ENCODE results near the gene NSRP1.
"Not testable (repeated sequence)": the region's sequence is repeated elsewhere in the genome, so short reads cannot be mapped to it uniquely, and the experiment has no call there.

The NSRP1 gene

DNA sequence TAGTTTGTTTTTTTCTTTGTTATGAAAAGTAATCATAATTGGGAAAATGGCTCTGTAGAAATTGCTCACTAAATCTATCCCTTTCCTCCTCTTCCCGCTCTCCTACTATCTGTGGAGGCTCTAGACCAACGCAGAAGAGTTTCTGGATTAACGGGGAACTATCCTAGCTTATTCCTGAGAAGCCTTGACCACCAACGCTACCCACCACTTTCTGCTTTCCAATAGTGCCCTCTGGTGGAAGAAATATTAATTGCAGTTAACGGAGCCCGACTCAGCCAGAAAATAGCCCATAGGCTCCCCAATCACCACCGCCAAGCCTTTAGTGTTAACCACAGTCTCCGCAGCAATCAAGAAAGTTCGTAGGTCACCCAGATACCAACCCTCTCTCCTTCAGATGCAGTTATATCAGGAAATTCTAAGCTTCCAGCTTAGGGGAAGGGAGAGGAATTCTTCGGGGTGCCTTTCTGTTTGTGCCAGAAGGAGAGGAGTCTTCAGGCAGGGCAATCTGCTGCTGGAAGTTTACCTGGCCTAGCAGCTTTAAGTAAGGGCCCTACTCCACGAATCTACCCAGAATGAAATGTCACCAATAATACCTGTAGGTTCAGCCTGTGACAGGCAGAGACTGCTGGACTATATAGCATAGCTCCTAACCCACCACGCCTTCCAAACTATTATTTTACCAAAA is 23.0 kb upstream of the NSRP1 start:
- Histone ChIP-seq H3K27me3 (ENCODE audit: control insufficient read depth, insufficient read depth, low read length) (no peaks in the 10 kb centered on the region), H3K36me3 (ENCODE audit: control insufficient read depth, low read depth, low read length) (no peaks in the 10 kb centered on the region), H3K4me3 (ENCODE audit: low read length) (no peak overlapping the region), H3K4me1 (ENCODE audit: control insufficient read depth, low read depth, low read length) (no peaks in the 10 kb centered on the region), H3K27ac (ENCODE audit: low read length) (no peak overlapping the region), H3K9ac (ENCODE audit: low read length) (no peak overlapping the region), H3K9me3 (ENCODE audit: control insufficient read depth, low read depth, low read length) (no peaks in the 10 kb centered on the region)

GRCh38 chr17:30095507-30096244 is 20.9 kb upstream of the NSRP1 start:
- no peaks in the 10 kb centered on the region for H3K9me3 ChIP-seq (ENCODE audit: control insufficient read depth, low read depth, low read length)
- no peaks in the 10 kb centered on the region for H3K27me3 ChIP-seq (ENCODE audit: control insufficient read depth, insufficient read depth, low read length)
- no peaks in the 10 kb centered on the region for H3K36me3 ChIP-seq (ENCODE audit: control insufficient read depth, low read depth, low read length)
- H3K9ac ChIP-seq (ENCODE audit: low read length): no peak overlapping the region
- H3K4me1 ChIP-seq (ENCODE audit: control insufficient read depth, low read depth, low read length): no peaks in the 10 kb centered on the region
- no peak overlapping the region for H3K4me3 ChIP-seq (ENCODE audit: low read length)
- H3K27ac ChIP-seq (ENCODE audit: low read length): no peak overlapping the region

- Histone ChIP-seq H3K9me3 (ENCODE audit: control insufficient read depth, low read depth, low read length) (no peaks in the 10 kb centered on the region), H3K36me3 (ENCODE audit: control insufficient read depth, low read depth, low read length) (no peaks in the 10 kb centered on the region), H3K9ac (ENCODE audit: low read length) (no peak overlapping the region), H3K27ac (ENCODE audit: low read length) (no peak overlapping the region), H3K27me3 (ENCODE audit: control insufficient read depth, insufficient read depth, low read length) (no peaks in the 10 kb centered on the region), H3K4me3 (ENCODE audit: low read length) (no peak overlapping the region), H3K4me1 (ENCODE audit: control insufficient read depth, low read depth, low read length) (no peaks in the 10 kb centered on the region)
These were observed 14.8 kb upstream of the NSRP1 start for GRCh38 chr17:30101686-30102390.

DNA sequence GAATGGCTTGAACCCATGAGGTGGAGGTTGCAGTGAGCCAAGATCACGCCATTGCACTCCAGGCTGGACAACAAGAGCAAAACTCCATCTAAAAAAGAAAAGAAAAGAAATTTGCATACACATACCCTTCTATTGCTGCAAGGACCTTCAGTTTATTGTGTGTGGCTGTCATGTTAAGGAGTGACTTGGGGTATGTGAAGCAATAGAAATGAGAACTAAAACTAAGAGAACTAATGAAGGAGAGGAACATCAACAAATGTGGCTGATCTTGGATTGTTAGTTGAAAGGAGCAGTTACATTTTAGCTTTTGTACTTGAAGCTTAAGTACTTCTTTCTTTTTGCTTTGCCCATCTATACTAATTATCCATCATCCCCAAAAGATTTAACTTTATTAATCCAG is 12.7 kb upstream of the NSRP1 start:
- no peaks in the 10 kb centered on the region for H3K27me3 ChIP-seq (ENCODE audit: control insufficient read depth, insufficient read depth, low read length)
- no peak overlapping the region for H3K27ac ChIP-seq (ENCODE audit: low read length)
- H3K4me3 ChIP-seq (ENCODE audit: low read length): no peak overlapping the region
- no peaks in the 10 kb centered on the region for H3K36me3 ChIP-seq (ENCODE audit: control insufficient read depth, low read depth, low read length)
- H3K4me1 ChIP-seq (ENCODE audit: control insufficient read depth, low read depth, low read length): no peaks in the 10 kb centered on the region
- H3K9me3 ChIP-seq (ENCODE audit: control insufficient read depth, low read depth, low read length): no peaks in the 10 kb centered on the region
- H3K9ac ChIP-seq (ENCODE audit: low read length): no peak overlapping the region

DNA sequence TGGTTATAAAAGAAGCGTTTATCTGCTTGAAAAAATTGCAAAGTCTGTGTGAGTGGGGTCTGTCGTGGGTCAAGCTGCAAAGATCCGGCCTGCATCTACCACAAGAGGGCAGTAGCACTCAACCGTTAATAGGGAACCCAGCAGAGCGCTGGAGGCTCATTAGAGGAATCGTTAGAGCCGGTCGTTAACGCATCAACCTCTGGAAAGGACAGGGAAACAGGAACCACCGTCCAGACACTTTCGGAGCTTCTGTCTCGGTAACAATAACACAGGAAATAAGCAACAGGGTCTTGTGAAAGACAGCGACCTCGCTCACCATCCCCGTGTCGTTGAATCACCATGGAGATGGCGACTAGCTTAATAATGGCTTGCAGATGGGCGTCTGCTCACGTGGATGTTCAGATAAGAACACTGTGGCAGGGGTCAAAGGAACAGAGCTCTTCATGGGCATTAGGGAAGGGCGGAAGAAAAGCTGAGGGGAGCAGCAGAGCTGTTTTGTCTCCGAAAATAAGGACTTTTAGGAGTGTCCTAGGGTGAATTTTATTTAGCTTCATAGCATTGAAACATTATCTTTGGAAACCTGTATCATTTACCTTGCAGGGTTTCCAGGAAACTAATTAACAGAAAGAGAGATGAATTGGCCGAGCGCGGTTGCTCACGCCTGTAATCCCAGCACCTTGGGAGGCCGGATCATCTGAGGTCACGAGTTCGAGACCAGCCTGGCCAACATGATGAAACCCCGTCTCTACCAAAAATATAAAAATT is 11.9 kb upstream of the NSRP1 start:
- Histone ChIP-seq H3K9ac (ENCODE audit: low read length) (peak overlapping the region; percentile 29), H3K27ac (ENCODE audit: low read length) (no peak overlapping the region)

GRCh38 chr17:30112794-30113193 is 3.8 kb upstream of the NSRP1 start:
- Histone ChIP-seq H3K9ac (ENCODE audit: low read length) (no peak overlapping the region), H3K4me3 (ENCODE audit: low read length) (no peak overlapping the region), H3K9me3 (ENCODE audit: control insufficient read depth, low read depth, low read length) (no peaks in the 10 kb centered on the region), H3K4me1 (ENCODE audit: control insufficient read depth, low read depth, low read length) (no peaks in the 10 kb centered on the region), H3K27ac (ENCODE audit: low read length) (no peak overlapping the region), H3K36me3 (ENCODE audit: control insufficient read depth, low read depth, low read length) (no peaks in the 10 kb centered on the region), H3K27me3 (ENCODE audit: control insufficient read depth, insufficient read depth, low read length) (no peaks in the 10 kb centered on the region)

More for the DNA sequence above, 11.9 kb upstream of the NSRP1 start:
- H3K9me3 ChIP-seq (ENCODE audit: control insufficient read depth, low read depth, low read length): no peaks in the 10 kb centered on the region
- no peaks in the 10 kb centered on the region for H3K36me3 ChIP-seq (ENCODE audit: control insufficient read depth, low read depth, low read length)
- H3K4me1 ChIP-seq (ENCODE audit: control insufficient read depth, low read depth, low read length): no peaks in the 10 kb centered on the region
- H3K27me3 ChIP-seq (ENCODE audit: control insufficient read depth, insufficient read depth, low read length): no peaks in the 10 kb centered on the region
- H3K4me3 ChIP-seq (ENCODE audit: low read length): peak overlapping the region; percentile 53

- Histone ChIP-seq H3K36me3 (ENCODE audit: control insufficient read depth, low read depth, low read length) (peaks cover 1% of the 10 kb centered on the region), H3K4me3 (ENCODE audit: low read length) (no peak overlapping the region), H3K4me1 (ENCODE audit: control insufficient read depth, low read depth, low read length) (no peaks in the 10 kb centered on the region), H3K9ac (ENCODE audit: low read length) (no peak overlapping the region), H3K9me3 (ENCODE audit: control insufficient read depth, low read depth, low read length) (no peaks in the 10 kb centered on the region), H3K27ac (ENCODE audit: low read length) (no peak overlapping the region), H3K27me3 (ENCODE audit: control insufficient read depth, insufficient read depth, low read length) (no peaks in the 10 kb centered on the region)
These were observed 3.4 kb upstream of the NSRP1 start for GRCh38 chr17:30113213-30113612.

GRCh38 chr17:30116345-30116660 is 313 bp upstream of the NSRP1 start:
- H3K27me3 ChIP-seq (ENCODE audit: control insufficient read depth, insufficient read depth, low read length): no peaks in the 10 kb centered on the region
- peaks cover 16% of the 10 kb centered on the region for H3K36me3 ChIP-seq (ENCODE audit: control insufficient read depth, low read depth, low read length)
- peak overlapping the region; percentile 100 for H3K9ac ChIP-seq (ENCODE audit: low read length)
- no peaks in the 10 kb centered on the region for H3K4me1 ChIP-seq (ENCODE audit: control insufficient read depth, low read depth, low read length)
- H3K27ac ChIP-seq (ENCODE audit: low read length): peak overlapping the region; percentile 99
- peak overlapping the region; percentile 98 for H3K4me3 ChIP-seq (ENCODE audit: low read length)
- no peaks in the 10 kb centered on the region for H3K9me3 ChIP-seq (ENCODE audit: control insufficient read depth, low read depth, low read length)

DNA sequence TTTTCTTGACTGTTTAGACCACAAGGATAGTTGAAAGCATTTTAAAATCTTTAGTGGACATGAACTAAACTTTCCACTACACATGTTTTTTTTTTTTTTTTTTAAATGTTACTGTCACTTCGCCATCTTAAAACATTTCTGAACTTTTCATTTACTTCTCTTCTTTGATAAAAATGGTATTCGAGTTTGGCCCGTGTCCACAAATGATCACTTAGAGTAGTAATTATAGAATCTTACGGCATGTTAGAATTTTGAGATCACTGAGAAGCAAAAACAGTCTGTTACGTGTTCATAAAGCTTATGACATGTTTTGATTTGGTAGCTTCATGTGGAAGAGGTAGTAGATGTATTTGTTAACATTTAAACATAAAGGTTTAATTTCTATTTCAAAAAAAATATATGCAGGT is 1.1 kb downstream of the NSRP1 start:
- H3K9ac ChIP-seq (ENCODE audit: low read length): peak overlapping the region; percentile 100
- no peaks in the 10 kb centered on the region for H3K4me1 ChIP-seq (ENCODE audit: control insufficient read depth, low read depth, low read length)
- H3K27me3 ChIP-seq (ENCODE audit: control insufficient read depth, insufficient read depth, low read length): no peaks in the 10 kb centered on the region
- peak overlapping the region; percentile 99 for H3K27ac ChIP-seq (ENCODE audit: low read length)
- H3K36me3 ChIP-seq (ENCODE audit: control insufficient read depth, low read depth, low read length): peaks cover 16% of the 10 kb centered on the region
- H3K4me3 ChIP-seq (ENCODE audit: low read length): peak overlapping the region; percentile 98
- no peaks in the 10 kb centered on the region for H3K9me3 ChIP-seq (ENCODE audit: control insufficient read depth, low read depth, low read length)

- not testable (repeated sequence) for H3K9ac ChIP-seq (ENCODE audit: low read length); H3K27ac ChIP-seq (ENCODE audit: low read length); H3K27me3 ChIP-seq (ENCODE audit: control insufficient read depth, insufficient read depth, low read length); H3K4me3 ChIP-seq (ENCODE audit: low read length); H3K9me3 ChIP-seq (ENCODE audit: control insufficient read depth, low read depth, low read length); H3K4me1 ChIP-seq (ENCODE audit: control insufficient read depth, low read depth, low read length)
- H3K36me3 ChIP-seq (ENCODE audit: control insufficient read depth, low read depth, low read length): peaks cover 16% of the 10 kb centered on the region
These were observed 2.0 kb downstream of the NSRP1 start for GRCh38 chr17:30118635-30119034.

DNA sequence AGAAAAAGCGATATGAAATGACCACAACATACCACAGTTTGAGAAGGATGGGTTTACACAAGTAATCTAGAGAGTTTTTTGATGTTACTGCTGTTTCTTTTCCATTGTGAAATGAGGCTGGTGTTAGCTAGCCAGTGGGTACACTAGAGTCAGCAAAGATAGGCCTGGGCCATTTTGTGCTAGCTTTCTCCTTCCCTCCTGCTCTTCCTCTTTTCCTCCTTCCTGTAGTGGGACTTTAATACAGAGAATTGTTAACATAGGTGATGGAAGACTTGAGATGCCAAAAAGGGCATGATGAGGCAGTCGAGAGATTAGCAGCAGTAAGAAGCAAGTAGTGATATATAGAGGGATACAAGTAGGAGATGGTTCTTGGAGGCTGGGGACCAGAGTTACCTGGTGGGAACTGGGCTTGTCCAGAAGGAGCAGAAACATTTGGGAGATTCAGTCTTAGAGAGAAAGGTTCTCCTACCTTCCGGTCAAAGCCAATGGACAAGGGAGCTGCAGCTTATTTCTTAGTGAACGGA is 7.7 kb downstream of the NSRP1 start:
- Histone ChIP-seq H3K9ac (ENCODE audit: low read length) (no peak overlapping the region), H3K36me3 (ENCODE audit: control insufficient read depth, low read depth, low read length) (peaks cover 28% of the 10 kb centered on the region), H3K9me3 (ENCODE audit: control insufficient read depth, low read depth, low read length) (no peaks in the 10 kb centered on the region), H3K27me3 (ENCODE audit: control insufficient read depth, insufficient read depth, low read length) (no peaks in the 10 kb centered on the region), H3K27ac (ENCODE audit: low read length) (no peak overlapping the region), H3K4me3 (ENCODE audit: low read length) (no peak overlapping the region), H3K4me1 (ENCODE audit: control insufficient read depth, low read depth, low read length) (no peaks in the 10 kb centered on the region)
